Chondrocyte (in vitro differentiated cells): ENCODE measurements around the gene GTF2B. TPM values are rescaled to one million over a fixed set of nuclear protein-coding genes. Genes with fewer than 3 reads are reported as not detected.
"Not testable (repeated sequence)": the region's sequence is repeated elsewhere in the genome, so short reads cannot be mapped to it uniquely, and the experiment has no call there.

Experiments used
- DNase-seq: peaks from one replicate; pipeline ENCODE4 v3.0.0; 2021; ENCODE audit warnings: mixed read lengths, low spot score
- H3K27ac Mint-ChIP-seq: one replicate; pipeline ENCODE4 v1.8.0; 2021; ENCODE audit warnings: mild to moderate bottlenecking, moderate library complexity, mixed read lengths; ENCODE audit not compliant: unreplicated experiment
- H3K27me3 Mint-ChIP-seq: 2 replicates; pipeline ENCODE4 v1.8.0; 2021; ENCODE audit warnings: low read depth, mixed read lengths
- H3K36me3 Mint-ChIP-seq: 2 replicates; pipeline ENCODE4 v1.8.0; 2021; ENCODE audit warnings: low read depth, mixed read lengths
- H3K4me1 Mint-ChIP-seq: 2 replicates; pipeline ENCODE4 v1.8.0; 2021; ENCODE audit warnings: low read depth, mild to moderate bottlenecking, mixed read lengths
- H3K4me3 Mint-ChIP-seq: one replicate; pipeline ENCODE4 v1.8.0; 2021; ENCODE audit warnings: mild to moderate bottlenecking, moderate library complexity, mixed read lengths; ENCODE audit not compliant: unreplicated experiment
- H3K9me3 Mint-ChIP-seq: 2 replicates; pipeline ENCODE4 v1.8.0; 2021; ENCODE audit warnings: low read depth, mixed read lengths
- CTCF ChIP-seq: fragments of 200-600 bp; sonication (generic); IDR thresholded peaks from 2 replicates; pipeline ENCODE4 v1.5.0; 2021; ENCODE audit warnings: antibody characterized with exemption, mild to moderate bottlenecking, moderate library complexity
- total RNA-seq: library from RNA; stranded (reverse); gene quantifications from 3 replicates; pipeline ENCODE4 v1.2.1, GENCODE V29; 2021

The GTF2B gene
- total RNA-seq, 1 donor from 2014 or later = 19.6 TPM

DNA sequence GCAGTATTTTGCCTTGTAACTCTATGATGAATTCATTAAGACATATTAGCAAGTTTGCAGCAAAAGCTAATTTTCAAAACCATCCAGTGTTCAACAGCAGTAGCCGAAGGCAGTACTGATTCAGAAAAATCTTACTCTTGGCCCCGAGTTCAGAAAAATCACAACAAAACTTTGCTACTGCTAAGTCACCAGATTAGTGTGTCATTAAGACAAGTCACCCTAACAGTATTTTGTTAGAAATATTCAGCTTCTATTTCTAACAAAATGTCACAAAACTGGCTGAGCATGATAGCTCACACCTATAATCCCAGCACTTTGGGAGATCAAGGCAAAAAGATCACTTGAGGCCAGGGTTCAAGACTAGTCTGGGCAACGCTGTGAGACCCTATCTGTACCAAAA is 8.2 kb downstream of the GTF2B start:
- peaks cover 5% of the 10 kb centered on the region for H3K36me3 Mint-ChIP-seq
- no peak for DNase-seq
- TF ChIP-seq CTCF = no peak
- no peaks in the 10 kb centered on the region for H3K9me3 Mint-ChIP-seq
- no peaks in the 10 kb centered on the region for H3K4me1 Mint-ChIP-seq
- H3K27ac Mint-ChIP-seq = no peak overlapping the region
- no peaks in the 10 kb centered on the region for H3K27me3 Mint-ChIP-seq
- no peak overlapping the region for H3K4me3 Mint-ChIP-seq

- not testable (repeated sequence) for H3K27ac Mint-ChIP-seq, H3K4me1 Mint-ChIP-seq, DNase-seq, H3K27me3 Mint-ChIP-seq, H3K4me3 Mint-ChIP-seq, H3K9me3 Mint-ChIP-seq, H3K36me3 Mint-ChIP-seq
These were observed 10.7 kb downstream of the GTF2B start for GRCh38 chr1:88880717-88881116.

DNA sequence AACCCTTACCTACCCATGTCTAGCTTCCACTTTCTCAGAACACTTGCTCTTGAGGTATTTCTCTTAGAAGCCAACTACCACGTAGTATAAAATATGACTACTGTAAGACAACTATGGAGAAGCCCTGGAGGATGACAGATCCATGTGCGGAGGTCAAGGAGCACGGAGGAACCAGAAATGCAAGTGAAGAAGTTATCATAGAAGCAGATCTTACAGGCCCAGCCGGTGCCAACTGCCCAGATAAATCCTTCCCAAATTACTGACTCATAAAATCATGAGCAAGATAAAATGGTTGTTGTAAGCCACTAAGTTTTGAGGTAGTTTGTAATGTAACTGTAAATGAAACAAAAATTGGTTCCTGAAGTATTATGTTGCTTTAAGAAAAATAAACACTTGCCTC is 12.6 kb downstream of the GTF2B start:
- Mint-ChIP-seq H3K36me3 (no peaks in the 10 kb centered on the region), H3K9me3 (no peaks in the 10 kb centered on the region), H3K4me3 (no peak overlapping the region), H3K27me3 (no peaks in the 10 kb centered on the region), H3K4me1 (peaks cover 10% of the 10 kb centered on the region), H3K27ac (peak overlapping the region; percentile 42)
- no peak for DNase-seq
- no peak for TF ChIP-seq CTCF

- no peaks in the 10 kb centered on the region for H3K36me3 Mint-ChIP-seq
- no peaks in the 10 kb centered on the region for H3K27me3 Mint-ChIP-seq
- H3K9me3 Mint-ChIP-seq = no peaks in the 10 kb centered on the region
- no peak overlapping the region for H3K4me3 Mint-ChIP-seq
- peak overlapping the region; percentile 49 for H3K27ac Mint-ChIP-seq
- H3K4me1 Mint-ChIP-seq = peaks cover 11% of the 10 kb centered on the region
- TF ChIP-seq CTCF = no peak
- no peak for DNase-seq
These were observed 13.5 kb downstream of the GTF2B start for GRCh38 chr1:88877911-88878310.

DNA sequence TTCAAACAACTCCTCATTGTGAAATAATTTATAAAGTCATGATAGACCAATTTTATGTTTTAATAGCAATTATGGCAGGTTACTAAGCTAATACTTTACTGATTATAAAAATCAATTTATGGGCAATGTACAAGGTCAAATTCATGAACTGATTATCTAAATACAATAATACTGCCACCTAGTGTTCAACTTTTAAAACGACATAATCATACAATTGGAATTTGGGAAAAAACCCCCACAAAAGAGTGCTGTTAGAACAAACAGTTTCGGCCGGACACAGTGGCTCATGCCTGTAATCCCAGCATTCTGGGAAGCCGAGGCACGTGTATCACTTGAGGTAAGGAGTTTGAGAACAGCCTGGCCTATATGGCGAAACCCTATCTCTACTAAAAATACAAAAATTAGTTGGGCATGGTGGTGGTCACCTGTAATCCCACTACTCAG is 14.0 kb downstream of the GTF2B start:
- H3K27ac Mint-ChIP-seq = peak overlapping the region; percentile 49

More for the DNA sequence above, 14.0 kb downstream of the GTF2B start:
- Mint-ChIP-seq H3K36me3 (no peaks in the 10 kb centered on the region), H3K4me1 (peaks cover 11% of the 10 kb centered on the region), H3K9me3 (no peaks in the 10 kb centered on the region), H3K4me3 (no peak overlapping the region), H3K27me3 (no peaks in the 10 kb centered on the region)
- no peak for DNase-seq
- peak; percentile 95 for TF ChIP-seq CTCF
